HG03095 (cell line): Measurements from ENCODE around the gene TST.

Experiments used
- ATAC-seq: cut with Tn5 transposase; IDR thresholded peaks from one replicate; pipeline ENCODE4 v1.9.1; 2021; ENCODE audit warnings: moderate library complexity; ENCODE audit not compliant: unreplicated experiment

Gene TST

GRCh38 chr22:36988075-36988832, 31.0 kb downstream of the TST start:
- no peak for ATAC-seq

DNA sequence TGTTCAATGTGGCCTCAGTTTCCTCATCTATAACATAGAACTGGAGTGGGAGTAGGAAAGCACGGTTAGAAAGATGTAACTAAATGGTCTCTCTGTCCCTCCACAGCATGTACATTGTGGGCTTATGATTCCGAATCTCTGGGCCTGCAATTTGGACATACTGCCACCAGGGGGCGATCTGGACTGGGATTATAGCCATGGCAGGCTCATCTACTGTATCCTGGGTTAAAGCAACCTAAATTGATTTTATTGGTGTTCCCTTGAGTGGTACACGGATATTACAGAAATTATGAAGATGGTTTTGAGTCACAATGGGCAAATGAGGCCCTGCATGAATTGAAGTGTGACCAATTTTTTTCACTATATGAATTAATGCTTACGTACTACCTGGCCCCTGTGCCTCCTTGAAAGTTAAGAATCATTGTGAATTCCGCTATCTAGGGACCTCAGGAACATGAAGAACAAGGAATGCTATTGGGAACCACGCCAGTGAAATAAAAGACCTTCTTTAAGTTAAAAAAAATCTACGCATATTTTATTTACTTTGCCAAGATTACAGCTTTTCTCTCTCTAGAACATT, 32.9 kb downstream of the TST start:
- no peak for ATAC-seq

DNA sequence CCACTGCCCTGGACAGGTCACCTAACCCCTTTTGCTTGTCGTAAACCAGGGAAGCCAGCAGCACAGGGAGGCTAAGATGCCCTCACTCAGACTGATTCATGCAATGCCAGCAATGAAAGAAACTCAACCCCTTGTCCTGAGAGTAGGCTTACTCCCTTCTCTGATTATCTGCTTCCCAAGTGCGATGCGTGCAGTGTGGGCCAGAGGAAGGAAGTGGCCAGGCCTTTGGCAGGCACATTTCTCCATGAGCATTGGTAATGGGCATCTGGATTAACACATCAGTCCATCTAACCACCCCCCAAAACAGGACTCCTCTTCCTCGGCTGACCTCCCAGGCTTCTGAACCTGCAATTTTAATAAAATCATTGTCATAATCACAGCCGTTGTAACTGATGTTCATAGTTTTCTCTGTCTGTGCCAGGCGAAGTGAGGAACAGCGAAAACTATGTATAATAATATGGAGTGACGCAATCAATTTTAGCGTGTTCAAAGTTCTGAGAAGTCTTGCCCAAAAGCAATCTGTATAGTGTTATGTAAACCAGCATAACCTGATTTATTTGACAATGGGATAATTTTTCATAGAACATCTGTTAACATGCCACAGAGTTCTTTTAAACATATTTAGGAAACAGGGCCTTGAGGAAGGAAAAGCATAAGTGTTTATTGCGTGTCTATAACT, 33.9 kb downstream of the TST start:
- no peak for ATAC-seq

DNA sequence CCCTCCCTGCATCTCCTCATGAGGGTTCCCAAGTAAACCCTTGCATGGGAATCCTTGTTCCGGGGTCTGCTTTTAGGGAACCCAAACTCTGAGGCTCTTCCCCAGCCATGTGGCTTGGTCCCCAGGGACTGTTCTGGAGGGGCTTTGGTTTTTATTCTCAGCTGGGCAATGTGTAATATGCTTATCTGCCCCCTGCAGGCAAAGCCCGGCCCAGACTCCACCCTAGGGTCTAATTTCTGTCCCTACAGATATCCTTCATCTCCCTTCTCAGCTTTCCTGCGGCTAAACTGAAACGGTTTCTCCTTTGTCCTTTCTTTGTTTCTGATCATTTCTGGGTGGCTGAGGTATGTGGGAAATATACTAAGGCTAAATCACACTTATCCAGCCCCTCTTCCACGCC, 37.1 kb downstream of the TST start:
- no peak for ATAC-seq

GRCh38 chr22:36981247-36981775, 37.9 kb downstream of the TST start:
- no peak for ATAC-seq

GRCh38 chr22:36979016-36979910, 40.0 kb downstream of the TST start:
- no peak for ATAC-seq

- no peak for ATAC-seq
Observed at GRCh38 chr22:36977947-36978660, 41.1 kb downstream of the TST start.

GRCh38 chr22:36977401-36977861, 41.8 kb downstream of the TST start:
- ATAC-seq = no peak

- ATAC-seq = no peak
Observed at GRCh38 chr22:36976606-36977005, 42.6 kb downstream of the TST start.

- no peak for ATAC-seq
Observed at GRCh38 chr22:36971341-36972125, 47.7 kb downstream of the TST start.

- ATAC-seq = no peak
Observed at GRCh38 chr22:36968249-36968964, 50.8 kb downstream of the TST start.

DNA sequence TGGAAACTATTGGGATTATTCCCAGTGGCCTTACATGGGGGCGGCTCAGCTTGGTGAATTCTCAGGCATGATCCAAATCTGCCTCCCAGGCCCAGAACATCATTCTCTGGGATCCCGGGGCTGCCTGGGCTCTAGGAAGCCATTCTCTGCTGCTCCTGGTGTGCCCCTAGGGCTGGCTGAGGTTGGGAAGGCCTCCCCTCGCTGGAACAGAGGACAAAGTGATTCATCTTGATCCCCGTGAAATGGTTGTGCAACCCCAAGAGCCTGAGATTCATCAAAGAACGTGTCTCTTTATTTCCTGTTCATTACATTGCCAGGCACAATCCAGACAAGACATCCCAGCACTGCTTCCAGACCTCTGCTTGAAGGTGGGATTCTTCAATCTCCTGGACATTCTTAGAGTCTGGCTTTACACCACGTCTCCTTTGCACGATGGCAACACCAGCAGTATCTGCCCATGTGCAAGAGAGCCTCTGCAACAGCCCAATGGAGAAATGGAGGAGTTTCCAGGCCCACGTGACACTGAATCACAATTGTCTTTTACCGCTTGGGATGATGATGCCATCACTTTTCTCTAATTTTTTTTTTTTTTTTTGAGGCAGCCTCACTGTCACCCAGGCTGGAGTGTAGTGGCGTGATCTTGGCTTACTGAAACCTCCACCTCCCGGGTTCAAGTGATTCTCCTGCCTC, 52.3 kb downstream of the TST start:
- no peak for ATAC-seq

DNA sequence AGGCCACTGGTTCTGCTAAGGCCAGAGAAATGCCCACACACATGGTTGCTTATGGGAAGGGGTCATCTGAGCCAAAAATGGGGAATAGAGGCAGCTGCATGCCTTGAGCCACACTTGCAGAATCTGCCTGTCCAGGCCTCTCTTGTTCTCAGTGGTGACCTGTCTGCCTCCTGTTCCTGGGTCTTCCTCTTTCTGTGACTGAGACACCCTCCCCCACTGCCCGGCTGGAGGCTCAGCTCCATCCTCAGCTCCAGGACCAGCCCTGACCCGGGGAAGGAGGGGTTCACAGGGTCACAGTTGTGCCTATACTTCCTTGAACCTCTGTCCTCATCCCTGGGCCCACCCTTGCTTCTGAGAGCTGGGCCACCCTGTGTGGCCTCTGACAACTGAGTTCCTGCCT, 53.6 kb downstream of the TST start:
- ATAC-seq = no peak

GRCh38 chr22:36964106-36964505, 55.1 kb downstream of the TST start:
- ATAC-seq = no peak

GRCh38 chr22:36963302-36963701, 55.9 kb downstream of the TST start:
- no peak for ATAC-seq

DNA sequence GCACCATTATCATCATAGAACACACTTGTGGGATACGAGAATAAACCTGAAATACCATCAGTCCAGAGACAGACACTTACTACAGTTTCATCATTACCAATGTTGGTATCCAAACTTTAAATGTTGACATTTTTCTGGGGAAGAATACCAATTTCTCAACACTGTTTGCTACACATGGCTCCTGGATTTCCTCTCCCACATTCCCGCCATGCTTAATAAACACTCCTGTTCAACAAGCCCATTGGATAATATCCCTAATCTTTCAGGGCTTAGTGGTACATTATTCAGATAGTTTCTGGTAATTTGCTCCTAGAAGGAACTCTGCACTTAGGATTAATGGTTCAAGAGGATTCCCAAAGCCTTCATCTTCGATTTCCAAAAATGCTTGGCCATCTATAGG, 57.6 kb downstream of the TST start:
- ATAC-seq = no peak
